K562 (cell line): ENCODE results near the gene PLCD1. TPM values are rescaled to one million over a fixed set of nuclear protein-coding genes. Genes with fewer than 3 reads are reported as not detected.

Source experiments
- ATF6 ChIP-seq: sonication (generic); formaldehyde crosslinking; IDR thresholded peaks from 2 replicates; pipeline ENCODE4 v1.4.0; 2020; ENCODE audit warnings: mild to moderate bottlenecking, missing genetic modification reagents
- BMI1 ChIP-seq: fragments of 150-350 bp; IDR thresholded peaks from 2 replicates; pipeline ENCODE4 v1.6.1; 2014; ENCODE audit warnings: low read length
- C11orf30 ChIP-seq: fragments of 450-650 bp; IDR thresholded peaks from 2 replicates; pipeline ENCODE4 v1.6.1; 2016; ENCODE audit warnings: low read depth, mild to moderate bottlenecking
- DEAF1 ChIP-seq: fragments of 450-650 bp; formaldehyde crosslinking; IDR thresholded peaks from 2 replicates; pipeline ENCODE4 v1.4.0; 2020; ENCODE audit warnings: mild to moderate bottlenecking, moderate library complexity
- DLX4 ChIP-seq: fragments of 250-450 bp; sonication (Bioruptor Pico); IDR thresholded peaks from 2 replicates; pipeline ENCODE4 v1.6.1; 2021; ENCODE audit warnings: mild to moderate bottlenecking
- E4F1 ChIP-seq: fragments of 250-450 bp; sonication (Bioruptor Pico); IDR thresholded peaks from 2 replicates; pipeline ENCODE4 v1.5.0; 2021; ENCODE audit warnings: mild to moderate bottlenecking, borderline replicate concordance
- EHMT2 ChIP-seq: fragments of 450-650 bp; IDR thresholded peaks from 2 replicates; pipeline ENCODE4 v1.6.1; 2018; ENCODE audit warnings: antibody characterized with exemption
- ELK1 ChIP-seq: sonication (generic); formaldehyde crosslinking; IDR thresholded peaks from 2 replicates; pipeline ENCODE4 v1.8.1; 2022; ENCODE audit warnings: missing genetic modification reagents
- ETV1 ChIP-seq: fragments of 450-650 bp; conservative IDR thresholded peaks from 2 replicates; pipeline ENCODE4 v1.6.1; 2016; ENCODE audit warnings: missing genetic modification characterization, control low read depth, low read depth, missing compliant biosample characterization
- KLF10 ChIP-seq: fragments of 250-450 bp; sonication (Bioruptor Pico); IDR thresholded peaks from 2 replicates; pipeline ENCODE4 v1.6.1; 2021; ENCODE audit warnings: matching md5 sums
- POLR3G ChIP-seq: IDR thresholded peaks from 2 replicates; pipeline ENCODE4 v1.6.1; 2011; ENCODE audit not compliant: insufficient read length, insufficient replicate concordance; ENCODE audit errors: extremely low read depth
- RAD51 ChIP-seq: fragments of 450-650 bp; IDR thresholded peaks from 2 replicates; pipeline ENCODE4 v1.7.1; 2016; ENCODE audit warnings: low read depth, mild to moderate bottlenecking, borderline replicate concordance
- TAF9B ChIP-seq: fragments of 450-650 bp; IDR thresholded peaks from 2 replicates; pipeline ENCODE4 v1.6.1; 2018; ENCODE audit warnings: mild to moderate bottlenecking; ENCODE audit not compliant: partially characterized antibody
- ZFP36 ChIP-seq: fragments of 150-350 bp; IDR thresholded peaks from 2 replicates; pipeline ENCODE4 v1.6.1; 2018; ENCODE audit warnings: low read length, low read depth; ENCODE audit not compliant: partially characterized antibody
- ZNF655 ChIP-seq: fragments of 250-450 bp; sonication (Bioruptor Pico); IDR thresholded peaks from 2 replicates; pipeline ENCODE4 v1.5.0; 2021
- polyA plus RNA-seq, 8 experiments: library from polyadenylated mRNA; depleted of rRNA in 4 of 8; stranded (reverse) in 5 of 8; unstranded in 3 of 8; fragments of >200 nt; fragmentation: Nextera tagmentation in 2 of 8; fragmentation: Illumina TruSeq in 1 of 8; extraction: Ambion mirVana in 2 of 8; extraction: Trizol in 1 of 8; gene quantifications; 2 replicates each; pipeline versions ENCODE4 v1.2.1 to v1.2.3, GENCODE V29; 2011 to 2014; ENCODE audit warnings: inconsistent platforms in 1 of 8, missing spikeins in 1 of 8
- total RNA-seq, 7 experiments: library from RNA; depleted of rRNA in 6 of 7; stranded (reverse); fragments of >200 nt in 6 of 7; fragmentation: Illumina TruSeq in 2 of 7; extraction: Trizol in 2 of 7; gene quantifications; 2 replicates each; pipeline versions ENCODE4 v1.2.1 to v1.2.3, GENCODE V29; 2011 to 2021; ENCODE audit warnings: low replicate concordance in 1 of 7

Gene PLCD1
- total and polyA plus RNA-seq, 9 of the 15 experiments (the other 6 are each of a cell fraction or from before 2014, with no cell fraction given): 5.4 to 209 (median 116) TPM

GRCh38 chr3:37993820-37994638, 35.4 kb downstream of the PLCD1 start (continued):
- TF ChIP-seq KLF10 (CRISPR knock-in tag) (0 out of 2 replicates have a peak, but pooled peaks have one; percentile 13), EHMT2 (peak; percentile 66), ATF6 (CRISPR knock-in tag) (no peak), RAD51 (peak; percentile 60; the same call in 1 of the 2 replicates), TAF9B (no peak), ELK1 (CRISPR knock-in tag) (no peak), ETV1 (tag) (peak; percentile 95), E4F1 (CRISPR knock-in tag) (no peak), ZNF655 (CRISPR knock-in tag) (0 out of 2 replicates have a peak, but pooled peaks have one; percentile 15), POLR3G (no peak), BMI1 (no peak), ZFP36 (no peak), DLX4 (CRISPR knock-in tag) (no peak; the same call in 1 of the 2 replicates), C11orf30 (no peak), DEAF1 (CRISPR knock-in tag) (no peak)
